ES-I3 (cell line): Measurements from ENCODE around the gene BMAL1.

Experiments
- H3K36me3 ChIP-seq: 2 replicates; pipeline ENCODE4 v1.6.1; 2013; ENCODE audit warnings: mild to moderate bottlenecking, low read length, control low read depth, moderate library complexity; ENCODE audit not compliant: insufficient read depth
- H3K4me1 ChIP-seq: 2 replicates; pipeline ENCODE4 v1.6.1; 2013; ENCODE audit warnings: mild to moderate bottlenecking, control low read depth, low read length; ENCODE audit not compliant: insufficient read depth
- H3K9ac ChIP-seq: 2 replicates; pipeline ENCODE4 v1.6.1; 2013; ENCODE audit warnings: low read depth, mild to moderate bottlenecking, low read length, moderate library complexity
- H3K9me3 ChIP-seq: 2 replicates; pipeline ENCODE4 v1.6.1; 2013; ENCODE audit warnings: mild to moderate bottlenecking, low read length, moderate library complexity; ENCODE audit not compliant: control insufficient read depth, insufficient read depth

Gene BMAL1

GRCh38 chr11:13291800-13292199 is 14.2 kb downstream of the BMAL1 start:
- no peaks in the 10 kb centered on the region for H3K4me1 ChIP-seq
- H3K9ac ChIP-seq: no peak overlapping the region
- no peaks in the 10 kb centered on the region for H3K9me3 ChIP-seq
- H3K36me3 ChIP-seq: no peaks in the 10 kb centered on the region

- no peaks in the 10 kb centered on the region for H3K36me3 ChIP-seq
- H3K9me3 ChIP-seq: no peaks in the 10 kb centered on the region
- H3K4me1 ChIP-seq: no peaks in the 10 kb centered on the region
- H3K9ac ChIP-seq: no peak overlapping the region
Measured at GRCh38 chr11:13292970-13293369, 15.4 kb downstream of the BMAL1 start.

- H3K9ac ChIP-seq: no peak overlapping the region
- H3K36me3 ChIP-seq: no peaks in the 10 kb centered on the region
- H3K9me3 ChIP-seq: no peaks in the 10 kb centered on the region
Measured at GRCh38 chr11:13294178-13294577, 16.6 kb downstream of the BMAL1 start.

GRCh38 chr11:13294771-13295579 is 17.4 kb downstream of the BMAL1 start:
- Histone ChIP-seq H3K9ac (no peak overlapping the region), H3K4me1 (no peaks in the 10 kb centered on the region), H3K9me3 (no peaks in the 10 kb centered on the region), H3K36me3 (no peaks in the 10 kb centered on the region)

More at GRCh38 chr11:13294178-13294577, 16.6 kb downstream of the BMAL1 start:
- no peaks in the 10 kb centered on the region for H3K4me1 ChIP-seq

GRCh38 chr11:13297308-13297916 is 19.8 kb downstream of the BMAL1 start:
- H3K36me3 ChIP-seq: no peaks in the 10 kb centered on the region
- H3K9me3 ChIP-seq: no peaks in the 10 kb centered on the region
- H3K9ac ChIP-seq: no peak overlapping the region

GRCh38 chr11:13297917-13298356 is 20.3 kb downstream of the BMAL1 start:
- H3K36me3 ChIP-seq: no peaks in the 10 kb centered on the region
- H3K9me3 ChIP-seq: no peaks in the 10 kb centered on the region
- no peaks in the 10 kb centered on the region for H3K4me1 ChIP-seq
- H3K9ac ChIP-seq: no peak overlapping the region

More at GRCh38 chr11:13297308-13297916, 19.8 kb downstream of the BMAL1 start:
- H3K4me1 ChIP-seq: no peaks in the 10 kb centered on the region

- Histone ChIP-seq H3K9me3 (no peaks in the 10 kb centered on the region), H3K9ac (no peak overlapping the region), H3K36me3 (no peaks in the 10 kb centered on the region), H3K4me1 (no peaks in the 10 kb centered on the region)
Measured at GRCh38 chr11:13298765-13299164, 21.2 kb downstream of the BMAL1 start.

- H3K4me1 ChIP-seq: no peaks in the 10 kb centered on the region
- no peaks in the 10 kb centered on the region for H3K9me3 ChIP-seq
Measured at GRCh38 chr11:13301522-13301921, 23.9 kb downstream of the BMAL1 start.

GRCh38 chr11:13302420-13302958 is 24.9 kb downstream of the BMAL1 start:
- H3K36me3 ChIP-seq: no peaks in the 10 kb centered on the region
- H3K4me1 ChIP-seq: no peaks in the 10 kb centered on the region
- H3K9ac ChIP-seq: no peak overlapping the region
- no peaks in the 10 kb centered on the region for H3K9me3 ChIP-seq

More at GRCh38 chr11:13301522-13301921, 23.9 kb downstream of the BMAL1 start:
- Histone ChIP-seq H3K36me3 (no peaks in the 10 kb centered on the region), H3K9ac (no peak overlapping the region)

- H3K4me1 ChIP-seq: no peaks in the 10 kb centered on the region
- no peaks in the 10 kb centered on the region for H3K36me3 ChIP-seq
- H3K9me3 ChIP-seq: no peaks in the 10 kb centered on the region
- H3K9ac ChIP-seq: no peak overlapping the region
Measured at GRCh38 chr11:13303668-13304649, 26.4 kb downstream of the BMAL1 start.

GRCh38 chr11:13304655-13305335 is 27.2 kb downstream of the BMAL1 start:
- Histone ChIP-seq H3K9ac (no peak overlapping the region), H3K36me3 (no peaks in the 10 kb centered on the region), H3K9me3 (no peaks in the 10 kb centered on the region), H3K4me1 (no peaks in the 10 kb centered on the region)

- H3K9ac ChIP-seq: no peak overlapping the region
- H3K36me3 ChIP-seq: no peaks in the 10 kb centered on the region
- no peaks in the 10 kb centered on the region for H3K9me3 ChIP-seq
- no peaks in the 10 kb centered on the region for H3K4me1 ChIP-seq
Measured at GRCh38 chr11:13308704-13309103, 31.1 kb downstream of the BMAL1 start.

GRCh38 chr11:13309156-13309555 is 31.6 kb downstream of the BMAL1 start:
- Histone ChIP-seq H3K36me3 (no peaks in the 10 kb centered on the region), H3K9me3 (no peaks in the 10 kb centered on the region), H3K4me1 (no peaks in the 10 kb centered on the region), H3K9ac (no peak overlapping the region)
